GM12878 (cell line): ENCODE data around the gene TBRG1. TPM values are rescaled to one million over a fixed set of nuclear protein-coding genes. Genes with fewer than 3 reads are reported as not detected.
A peak's percentile ranks its signal among the peaks of the same experiment; 100 is the strongest.
"Not testable (repeated sequence)": the region's sequence is repeated elsewhere in the genome, so short reads cannot be mapped to it uniquely, and the experiment has no call there.

Source experiments
- ATAC-seq: fragments of 200-7000 bp; cut with Tn5 transposase; 3 replicates; pipeline ENCODE4 v1.9.1; 2020; ENCODE audit warnings: mild to moderate bottlenecking, moderate library complexity
- BruUV-seq: library from RNA; stranded (reverse); fragments of 400-500 nt; replicated peaks from 2 replicates; lab custom pipeline; 2021; lab: Mats Ljungman, UMichigan
- CTCF ChIA-PET: fragments of 300-600 bp; sonication (Branson Sonifier 250); formaldehyde crosslinking; extraction: SDS; loops from one replicate; lab custom pipeline; 2021; ENCODE audit warnings: inconsistent platforms; lab: Yijun Ruan, JAX
- POLR2A ChIA-PET: fragments of 350-600 bp; formaldehyde crosslinking; extraction: SDS; loops from one replicate; lab custom pipeline; 2021; ENCODE audit warnings: inconsistent platforms; lab: Charles Lee
- RAD21 ChIA-PET: fragments of 300-600 bp; sonication (Branson Sonifier 250); formaldehyde crosslinking; loops from one replicate; lab custom pipeline; 2023; ENCODE audit warnings: antibody characterized with exemption; ENCODE audit not compliant: unreplicated experiment; lab: Charles Lee
- SMC1A ChIA-PET: fragments of 300-600 bp; sonication (Branson Sonifier 250); formaldehyde crosslinking; loops from one replicate; lab custom pipeline; 2023; ENCODE audit not compliant: unreplicated experiment, uncharacterized antibody; lab: Charles Lee
- DNase-seq: peaks from one replicate; pipeline ENCODE4 v3.0.0-alpha.2; 2011; ENCODE audit warnings: low read depth, low spot score
- FAIRE-seq: peaks from 3 replicates; lab custom pipeline; 2011; peaks lifted over from hg19 to GRCh38; lab: Jason Lieb, UNC
- H2AFZ ChIP-seq: 2 replicates; pipeline ENCODE4 v1.6.0; 2011; ENCODE audit warnings: low read depth, low read length, control low read depth; ENCODE audit not compliant: control insufficient read depth
- H3K27ac ChIP-seq: 2 replicates; pipeline ENCODE4 v1.5.1; 2011; ENCODE audit warnings: control low read depth; ENCODE audit not compliant: control insufficient read depth, insufficient read depth
- H3K27me3 ChIP-seq, 2 experiments: replicated peaks in 1 of 2; 2 replicates each; pipeline versions ENCODE4 v1.6.0 to v1.6.1; 2011; ENCODE audit warnings: low read length in 1 of 2; ENCODE audit not compliant: control insufficient read depth in 2 of 2, insufficient read depth in 2 of 2
- H3K36me3 ChIP-seq, 2 experiments: 2 replicates each; pipeline ENCODE4 v1.5.1; 2011; ENCODE audit warnings: low read length in 1 of 2; ENCODE audit not compliant: control insufficient read depth in 2 of 2, insufficient read depth in 2 of 2
- H3K4me1 ChIP-seq: 2 replicates; pipeline ENCODE4 v1.6.1; 2011; ENCODE audit warnings: mild to moderate bottlenecking, low read length, moderate library complexity, mixed read lengths; ENCODE audit not compliant: control insufficient read depth, insufficient read depth
- H3K4me2 ChIP-seq: 2 replicates; pipeline ENCODE4 v1.6.0; 2011; ENCODE audit warnings: control low read depth; ENCODE audit not compliant: control insufficient read depth, insufficient read depth
- H3K4me3 ChIP-seq: fragments of 200-600 bp; sonication (generic); 2 replicates; pipeline ENCODE4 v1.5.1; 2016
- H3K79me2 ChIP-seq: 2 replicates; pipeline ENCODE4 v1.6.0; 2011; ENCODE audit warnings: low read length; ENCODE audit not compliant: control insufficient read depth, insufficient read depth
- H3K9ac ChIP-seq: 2 replicates; pipeline ENCODE4 v1.8.0; 2011; ENCODE audit warnings: low read length, control low read depth, mixed read lengths; ENCODE audit not compliant: control insufficient read depth, insufficient read depth
- H3K9me3 ChIP-seq: replicated peaks from 3 replicates; pipeline ENCODE4 v1.5.1; 2011; ENCODE audit warnings: mild to moderate bottlenecking, low read length; ENCODE audit not compliant: control insufficient read depth, insufficient read depth
- H4K20me1 ChIP-seq: 2 replicates; pipeline ENCODE4 v1.6.0; 2011; ENCODE audit not compliant: control insufficient read depth, insufficient read depth
- MAX ChIP-seq: IDR thresholded peaks from 2 replicates; pipeline ENCODE4 v1.6.1; 2012; ENCODE audit warnings: low read depth, low read length, improper control_type of control experiment
- MYB ChIP-seq: fragments of 150-350 bp; IDR thresholded peaks from 2 replicates; pipeline ENCODE4 v1.6.1; 2014; ENCODE audit warnings: mild to moderate bottlenecking, low read depth, low read length, borderline replicate concordance
- RAD21 ChIP-seq: IDR thresholded peaks from 2 replicates; pipeline ENCODE4 v1.6.1; 2011; ENCODE audit warnings: mild to moderate bottlenecking, low read depth, low read length, moderate library complexity; ENCODE audit not compliant: insufficient read depth
- SKIL ChIP-seq: fragments of 450-650 bp; IDR thresholded peaks from 2 replicates; pipeline ENCODE4 v1.6.1; 2017; ENCODE audit warnings: mild to moderate bottlenecking, low read depth, inconsistent platforms; ENCODE audit not compliant: poor library complexity, severe bottlenecking
- SUZ12 ChIP-seq: fragments of 200-600 bp; sonication (generic); IDR thresholded peaks from one replicate; pipeline ENCODE4 v1.6.1; 2018; ENCODE audit warnings: antibody characterized with exemption, mild to moderate bottlenecking; ENCODE audit not compliant: unreplicated experiment
- WGBS: methylation state at CpG from one replicate; pipeline ENCODE4 v1.1.6; 2016; ENCODE audit warnings: low lambda C conversion rate; ENCODE audit not compliant: insufficient replicate concordance, insufficient coverage; ENCODE audit errors: missing lambda C conversion rate; 5-methylcytosine and 5-hydroxymethylcytosine counted together
- in situ Hi-C: fragments of 300-500 bp; cut with MboI; formaldehyde crosslinking; loops from 9 replicates; pipeline ENCODE4 v1.14.3; 2018; ENCODE audit warnings: mixed read lengths
- intact Hi-C: fragments of 100-400 bp; cut with micrococcal nuclease; formaldehyde crosslinking; loops from one replicate; pipeline ENCODE4 v1.14.2; 2022; ENCODE audit not compliant: unreplicated experiment
- polyA plus RNA-seq, 11 experiments: library from polyadenylated mRNA; depleted of rRNA in 4 of 11; unstranded in 6 of 11; stranded (reverse) in 5 of 11; fragments of >200 nt; fragmentation: Nextera tagmentation in 4 of 11; fragmentation: Illumina TruSeq in 1 of 11; extraction: Ambion mirVana in 4 of 11; extraction: Trizol in 1 of 11; gene quantifications; 1 replicate in 1 of 11; 2 replicates in 10 of 11; pipeline versions ENCODE4 v1.2.1 to v1.2.3, GENCODE V29; 2011 to 2016; ENCODE audit warnings: inconsistent platforms in 2 of 11, missing spikeins in 2 of 11, low read depth in 1 of 11
- total RNA-seq, 4 experiments: library from RNA; depleted of rRNA in 3 of 4; stranded (reverse); fragments of >200 nt in 3 of 4; fragmentation: Illumina TruSeq in 1 of 4; extraction: Trizol in 1 of 4; gene quantifications; 2 replicates each; pipeline versions ENCODE4 v1.2.1 to v1.2.3, GENCODE V29; 2013 to 2021
- TF ChIP-seq, protein P1 (sequence below): fragments of 450-650 bp; IDR thresholded peaks from 2 replicates; pipeline ENCODE4 v1.6.1; 2018; ENCODE audit warnings: mild to moderate bottlenecking, low read depth, moderate library complexity; ENCODE audit not compliant: partially characterized antibody
- TF ChIP-seq, protein P2 (sequence below): IDR thresholded peaks from 2 replicates; pipeline ENCODE4 v1.6.1; 2012; ENCODE audit warnings: low read length, inconsistent platforms

Gene TBRG1
- total and polyA plus RNA-seq, 10 of the 15 experiments (the other 5 are each of a cell fraction or from before 2014, with no cell fraction given): 12.3 to 46.6 (median 26.2) TPM

GRCh38 chr11:124602723-124603122, 19.9 kb upstream of the TBRG1 start:
- H3K27me3 ChIP-seq, POLR2A ChIA-PET, BruUV-seq, in situ Hi-C loops, intact Hi-C loops, FAIRE-seq, H3K79me2 ChIP-seq, SMC1A ChIA-PET, DNase-seq, H3K4me1 ChIP-seq, H3K9me3 ChIP-seq, H3K4me3 ChIP-seq, RAD21 ChIA-PET, CTCF ChIA-PET, H3K4me2 ChIP-seq, H2AFZ ChIP-seq, H4K20me1 ChIP-seq, H3K9ac ChIP-seq, H3K27ac ChIP-seq, H3K36me3 ChIP-seq, ATAC-seq: not testable (repeated sequence)
- 36% methylated on average over 3 of the region's 3 CpGs for WGBS

DNA sequence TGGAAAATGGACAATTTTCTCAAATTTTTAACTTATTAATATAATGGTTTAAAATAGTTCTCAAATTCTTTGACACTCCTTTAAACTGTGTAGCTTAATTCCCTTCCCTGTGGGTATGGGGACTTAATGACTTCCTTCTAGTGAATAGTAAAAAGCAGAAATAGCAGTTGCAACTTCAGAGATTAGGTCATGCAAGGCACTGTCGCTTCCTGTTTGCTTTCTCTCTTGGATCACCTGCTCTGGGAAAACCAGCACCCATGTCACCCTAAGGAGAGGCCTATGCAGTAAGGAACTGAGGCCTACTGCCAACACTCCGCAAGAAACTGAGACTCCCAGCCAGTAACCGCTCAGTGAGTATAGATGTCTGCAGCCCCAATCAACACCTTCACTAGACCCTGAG, 16.9 kb upstream of the TBRG1 start:
- ChIA-PET RAD21 (no interaction called here), POLR2A (no interaction called here), CTCF (interaction anchor here (1.3 kb wide), 1 partner anchor 35 kb away, joined by 3 read pairs; no protein-coding TSS in a partner anchor), SMC1A (no interaction called here)
- no TSS peak for BruUV-seq
- H3K27me3 ChIP-seq: no peaks in the 10 kb centered on the region
- ATAC-seq (no peak; the same call in 1 of the 3 replicates), DNase-seq (no peak), FAIRE-seq (no peak)
- no peak overlapping the region for H3K27ac ChIP-seq
- H3K36me3 ChIP-seq: no peaks in the 10 kb centered on the region
- H3K4me3 ChIP-seq: no peak overlapping the region
- peak overlapping the region; percentile 36; the same call in 1 of the 2 replicates for H2AFZ ChIP-seq
- WGBS: 46% methylated on average over 3 of the region's 3 CpGs
- H3K9me3 ChIP-seq: no peaks in the 10 kb centered on the region
- no peaks in the 10 kb centered on the region for H3K79me2 ChIP-seq
- intact Hi-C loops (no loop called here), in situ Hi-C loops (no loop called here)
- no peak overlapping the region for H3K4me2 ChIP-seq
- no peak overlapping the region for H3K9ac ChIP-seq
- H4K20me1 ChIP-seq: no peaks in the 10 kb centered on the region
- H3K4me1 ChIP-seq: no peaks in the 10 kb centered on the region
- TF ChIP-seq RAD21: no peak
- TF ChIP-seq, protein P1, sequence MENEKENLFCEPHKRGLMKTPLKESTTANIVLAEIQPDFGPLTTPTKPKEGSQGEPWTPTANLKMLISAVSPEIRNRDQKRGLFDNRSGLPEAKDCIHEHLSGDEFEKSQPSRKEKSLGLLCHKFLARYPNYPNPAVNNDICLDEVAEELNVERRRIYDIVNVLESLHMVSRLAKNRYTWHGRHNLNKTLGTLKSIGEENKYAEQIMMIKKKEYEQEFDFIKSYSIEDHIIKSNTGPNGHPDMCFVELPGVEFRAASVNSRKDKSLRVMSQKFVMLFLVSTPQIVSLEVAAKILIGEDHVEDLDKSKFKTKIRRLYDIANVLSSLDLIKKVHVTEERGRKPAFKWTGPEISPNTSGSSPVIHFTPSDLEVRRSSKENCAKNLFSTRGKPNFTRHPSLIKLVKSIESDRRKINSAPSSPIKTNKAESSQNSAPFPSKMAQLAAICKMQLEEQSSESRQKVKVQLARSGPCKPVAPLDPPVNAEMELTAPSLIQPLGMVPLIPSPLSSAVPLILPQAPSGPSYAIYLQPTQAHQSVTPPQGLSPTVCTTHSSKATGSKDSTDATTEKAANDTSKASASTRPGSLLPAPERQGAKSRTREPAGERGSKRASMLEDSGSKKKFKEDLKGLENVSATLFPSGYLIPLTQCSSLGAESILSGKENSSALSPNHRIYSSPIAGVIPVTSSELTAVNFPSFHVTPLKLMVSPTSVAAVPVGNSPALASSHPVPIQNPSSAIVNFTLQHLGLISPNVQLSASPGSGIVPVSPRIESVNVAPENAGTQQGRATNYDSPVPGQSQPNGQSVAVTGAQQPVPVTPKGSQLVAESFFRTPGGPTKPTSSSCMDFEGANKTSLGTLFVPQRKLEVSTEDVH: no peak
- no peak for TF ChIP-seq MYB
- no peak for TF ChIP-seq MAX
- TF ChIP-seq, protein P2, sequence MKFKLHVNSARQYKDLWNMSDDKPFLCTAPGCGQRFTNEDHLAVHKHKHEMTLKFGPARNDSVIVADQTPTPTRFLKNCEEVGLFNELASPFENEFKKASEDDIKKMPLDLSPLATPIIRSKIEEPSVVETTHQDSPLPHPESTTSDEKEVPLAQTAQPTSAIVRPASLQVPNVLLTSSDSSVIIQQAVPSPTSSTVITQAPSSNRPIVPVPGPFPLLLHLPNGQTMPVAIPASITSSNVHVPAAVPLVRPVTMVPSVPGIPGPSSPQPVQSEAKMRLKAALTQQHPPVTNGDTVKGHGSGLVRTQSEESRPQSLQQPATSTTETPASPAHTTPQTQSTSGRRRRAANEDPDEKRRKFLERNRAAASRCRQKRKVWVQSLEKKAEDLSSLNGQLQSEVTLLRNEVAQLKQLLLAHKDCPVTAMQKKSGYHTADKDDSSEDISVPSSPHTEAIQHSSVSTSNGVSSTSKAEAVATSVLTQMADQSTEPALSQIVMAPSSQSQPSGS: no peak
- no peak for TF ChIP-seq SUZ12
- no peak for TF ChIP-seq SKIL
